Vagina (tissue), 2 donors: ENCODE results near the gene HES4. TPM values are rescaled to one million over a fixed set of nuclear protein-coding genes. Genes with fewer than 3 reads are reported as not detected.

Experiments used
- DNase-seq, 2 donors: peaks; one replicate each; pipeline ENCODE4 v3.0.0-alpha.2; 2017; ENCODE audit errors: extremely low spot score in 2 of 2
- H3K27ac ChIP-seq: fragments of 200-600 bp; sonication (generic); one replicate; pipeline ENCODE4 v1.5.1; 2019
- H3K27me3 ChIP-seq: fragments of 200-600 bp; sonication (generic); one replicate; pipeline ENCODE4 v1.5.1; 2019
- H3K36me3 ChIP-seq, 2 donors: fragments of 200-600 bp; sonication (generic); one replicate each; pipeline ENCODE4 v1.5.1; 2017 to 2019
- H3K4me1 ChIP-seq: fragments of 200-600 bp; sonication (generic); one replicate; pipeline ENCODE4 v1.5.1; 2019
- H3K4me3 ChIP-seq, 2 donors: fragments of 200-600 bp; sonication (generic); 1 replicate in 1 of 2; 2 replicates in 1 of 2; pipeline ENCODE4 v1.5.1; 2016 to 2019
- H3K9me3 ChIP-seq: fragments of 200-600 bp; sonication (generic); one replicate; pipeline ENCODE4 v1.5.1; 2019
- POLR2A ChIP-seq, 2 donors: fragments of 450-650 bp; IDR thresholded peaks; one replicate each; pipeline ENCODE4 v1.6.1; 2017; ENCODE audit warnings: antibody characterized with exemption in 2 of 2, mild to moderate bottlenecking in 2 of 2, moderate library complexity in 2 of 2
- POLR2AphosphoS5 ChIP-seq, 2 donors: sonication (generic); formaldehyde crosslinking; IDR thresholded peaks; one replicate each; pipeline ENCODE4 v1.9.0; 2017; ENCODE audit warnings: antibody characterized with exemption in 2 of 2, mild to moderate bottlenecking in 2 of 2, low read depth in 1 of 2; ENCODE audit not compliant: insufficient read depth in 1 of 2
- intact Hi-C: fragments of 100-400 bp; cut with DNase I; formaldehyde crosslinking; loops from one replicate; pipeline ENCODE4 v1.15.1; 2023
- total RNA-seq: library from RNA; depleted of rRNA; stranded (reverse); fragments of >200 nt; gene quantifications from one replicate; pipeline ENCODE4 v1.2.3, GENCODE V29; 2016
- TF ChIP-seq, protein P1 (sequence below), 3 experiments: fragments of 450-650 bp in 2 of 3; fragments of 200-600 bp in 1 of 3; sonication (generic) in 1 of 3; IDR thresholded peaks; one replicate each; pipeline ENCODE4 v1.5.1; 2017 to 2019; ENCODE audit warnings: antibody characterized with exemption in 3 of 3, mild to moderate bottlenecking in 2 of 3, moderate library complexity in 2 of 3

HES4 gene
- total RNA-seq, 1 donor from 2014 or later: 34.6 TPM

DNA sequence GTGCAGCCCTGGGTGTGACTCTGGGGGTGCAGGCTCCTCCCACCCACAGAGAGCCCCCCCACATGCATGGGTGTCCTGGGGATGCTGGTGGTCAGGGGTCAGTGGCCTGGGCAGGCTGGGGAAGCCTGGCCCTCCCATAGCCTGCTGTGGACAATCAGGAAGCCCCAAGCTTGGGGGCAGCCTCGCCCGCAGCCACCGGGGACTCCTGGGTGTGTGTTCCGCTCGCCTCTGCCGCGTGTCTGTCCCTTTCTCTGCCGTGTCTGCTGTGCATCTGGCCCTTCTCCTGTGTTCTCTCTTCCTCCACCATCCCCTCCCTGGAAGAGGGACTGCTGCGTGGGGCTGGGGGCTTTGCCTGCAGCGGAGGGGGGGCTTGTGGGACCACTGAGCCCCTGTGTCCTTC lies 42.9 kb upstream of the HES4 start:
- H3K27ac ChIP-seq: no peak overlapping the region
- peaks cover 0 to 6% of the 10 kb centered on the region in 2 donors for H3K36me3 ChIP-seq
- peaks cover 19% of the 10 kb centered on the region for H3K4me1 ChIP-seq
- no peaks in the 10 kb centered on the region for H3K9me3 ChIP-seq
- no peak for DNase-seq
- TF ChIP-seq, protein P1, sequence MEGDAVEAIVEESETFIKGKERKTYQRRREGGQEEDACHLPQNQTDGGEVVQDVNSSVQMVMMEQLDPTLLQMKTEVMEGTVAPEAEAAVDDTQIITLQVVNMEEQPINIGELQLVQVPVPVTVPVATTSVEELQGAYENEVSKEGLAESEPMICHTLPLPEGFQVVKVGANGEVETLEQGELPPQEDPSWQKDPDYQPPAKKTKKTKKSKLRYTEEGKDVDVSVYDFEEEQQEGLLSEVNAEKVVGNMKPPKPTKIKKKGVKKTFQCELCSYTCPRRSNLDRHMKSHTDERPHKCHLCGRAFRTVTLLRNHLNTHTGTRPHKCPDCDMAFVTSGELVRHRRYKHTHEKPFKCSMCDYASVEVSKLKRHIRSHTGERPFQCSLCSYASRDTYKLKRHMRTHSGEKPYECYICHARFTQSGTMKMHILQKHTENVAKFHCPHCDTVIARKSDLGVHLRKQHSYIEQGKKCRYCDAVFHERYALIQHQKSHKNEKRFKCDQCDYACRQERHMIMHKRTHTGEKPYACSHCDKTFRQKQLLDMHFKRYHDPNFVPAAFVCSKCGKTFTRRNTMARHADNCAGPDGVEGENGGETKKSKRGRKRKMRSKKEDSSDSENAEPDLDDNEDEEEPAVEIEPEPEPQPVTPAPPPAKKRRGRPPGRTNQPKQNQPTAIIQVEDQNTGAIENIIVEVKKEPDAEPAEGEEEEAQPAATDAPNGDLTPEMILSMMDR (IDR thresholded peaks at IDR 0.05): no peak
- TF ChIP-seq POLR2AphosphoS5 (IDR thresholded peaks at IDR 0.05; ENCODE audit: insufficient read depth in 1 of 2, low read depth in 1 of 2) (no peak), POLR2A (IDR thresholded peaks at IDR 0.05) (no peak)
- H3K4me3 ChIP-seq: no peak overlapping the region
- intact Hi-C loops: no loop called here
- no peaks in the 10 kb centered on the region for H3K27me3 ChIP-seq

DNA sequence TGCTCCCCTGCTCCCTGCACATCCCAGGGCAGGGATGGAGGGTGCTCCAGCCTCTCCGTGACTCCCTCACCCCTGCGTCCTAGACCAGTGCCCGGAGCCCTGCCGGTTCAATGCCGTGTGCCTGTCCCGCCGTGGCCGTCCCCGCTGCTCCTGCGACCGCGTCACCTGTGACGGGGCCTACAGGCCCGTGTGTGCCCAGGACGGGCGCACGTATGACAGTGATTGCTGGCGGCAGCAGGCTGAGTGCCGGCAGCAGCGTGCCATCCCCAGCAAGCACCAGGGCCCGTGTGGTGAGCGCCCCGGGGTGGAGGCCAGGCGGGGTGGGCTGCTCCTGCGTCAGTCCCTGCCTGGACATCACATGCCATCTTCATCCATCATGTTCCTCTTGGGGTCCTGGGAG lies 42.0 kb upstream of the HES4 start:
- H3K27ac ChIP-seq: no peak overlapping the region
- H3K27me3 ChIP-seq: no peaks in the 10 kb centered on the region
- no peaks in the 10 kb centered on the region for H3K9me3 ChIP-seq
- no peak for DNase-seq
- peaks cover 0 to 6% of the 10 kb centered on the region in 2 donors for H3K36me3 ChIP-seq
- no peak for TF ChIP-seq POLR2AphosphoS5 (IDR thresholded peaks at IDR 0.05; ENCODE audit: insufficient read depth in 1 of 2, low read depth in 1 of 2)
- TF ChIP-seq, protein P1 (IDR thresholded peaks at IDR 0.05): no peak
- no peak for TF ChIP-seq POLR2A (IDR thresholded peaks at IDR 0.05)
- intact Hi-C loops: no loop called here
- H3K4me3 ChIP-seq: no peak overlapping the region
- H3K4me1 ChIP-seq: peaks cover 19% of the 10 kb centered on the region

DNA sequence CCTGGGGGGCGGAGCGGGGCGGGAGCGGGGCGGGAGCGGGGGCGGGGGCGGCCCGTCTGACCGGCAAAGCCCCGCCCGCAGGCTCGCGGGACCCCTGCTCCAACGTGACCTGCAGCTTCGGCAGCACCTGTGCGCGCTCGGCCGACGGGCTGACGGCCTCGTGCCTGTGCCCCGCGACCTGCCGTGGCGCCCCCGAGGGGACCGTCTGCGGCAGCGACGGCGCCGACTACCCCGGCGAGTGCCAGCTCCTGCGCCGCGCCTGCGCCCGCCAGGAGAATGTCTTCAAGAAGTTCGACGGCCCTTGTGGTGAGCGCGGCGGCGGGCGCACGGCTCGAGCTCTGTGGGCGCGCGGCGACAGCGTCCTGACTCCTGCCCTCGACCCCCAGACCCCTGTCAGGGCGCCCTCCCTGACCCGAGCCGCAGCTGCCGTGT lies 41.2 kb upstream of the HES4 start:
- H3K9me3 ChIP-seq: no peaks in the 10 kb centered on the region
- peak overlapping the region in 1 of 2 donors; percentile 28 for H3K4me3 ChIP-seq
- TF ChIP-seq POLR2AphosphoS5 (IDR thresholded peaks at IDR 0.05; ENCODE audit: insufficient read depth in 1 of 2, low read depth in 1 of 2): no peak
- TF ChIP-seq, protein P1 (IDR thresholded peaks at IDR 0.05): no peak
- TF ChIP-seq POLR2A (IDR thresholded peaks at IDR 0.05): no peak
- intact Hi-C loops: no loop called here
- no peaks in the 10 kb centered on the region for H3K27me3 ChIP-seq
- DNase-seq: no peak
- peaks cover 19% of the 10 kb centered on the region for H3K4me1 ChIP-seq
- H3K36me3 ChIP-seq: peaks cover 0 to 6% of the 10 kb centered on the region in 2 donors
- no peak overlapping the region for H3K27ac ChIP-seq

DNA sequence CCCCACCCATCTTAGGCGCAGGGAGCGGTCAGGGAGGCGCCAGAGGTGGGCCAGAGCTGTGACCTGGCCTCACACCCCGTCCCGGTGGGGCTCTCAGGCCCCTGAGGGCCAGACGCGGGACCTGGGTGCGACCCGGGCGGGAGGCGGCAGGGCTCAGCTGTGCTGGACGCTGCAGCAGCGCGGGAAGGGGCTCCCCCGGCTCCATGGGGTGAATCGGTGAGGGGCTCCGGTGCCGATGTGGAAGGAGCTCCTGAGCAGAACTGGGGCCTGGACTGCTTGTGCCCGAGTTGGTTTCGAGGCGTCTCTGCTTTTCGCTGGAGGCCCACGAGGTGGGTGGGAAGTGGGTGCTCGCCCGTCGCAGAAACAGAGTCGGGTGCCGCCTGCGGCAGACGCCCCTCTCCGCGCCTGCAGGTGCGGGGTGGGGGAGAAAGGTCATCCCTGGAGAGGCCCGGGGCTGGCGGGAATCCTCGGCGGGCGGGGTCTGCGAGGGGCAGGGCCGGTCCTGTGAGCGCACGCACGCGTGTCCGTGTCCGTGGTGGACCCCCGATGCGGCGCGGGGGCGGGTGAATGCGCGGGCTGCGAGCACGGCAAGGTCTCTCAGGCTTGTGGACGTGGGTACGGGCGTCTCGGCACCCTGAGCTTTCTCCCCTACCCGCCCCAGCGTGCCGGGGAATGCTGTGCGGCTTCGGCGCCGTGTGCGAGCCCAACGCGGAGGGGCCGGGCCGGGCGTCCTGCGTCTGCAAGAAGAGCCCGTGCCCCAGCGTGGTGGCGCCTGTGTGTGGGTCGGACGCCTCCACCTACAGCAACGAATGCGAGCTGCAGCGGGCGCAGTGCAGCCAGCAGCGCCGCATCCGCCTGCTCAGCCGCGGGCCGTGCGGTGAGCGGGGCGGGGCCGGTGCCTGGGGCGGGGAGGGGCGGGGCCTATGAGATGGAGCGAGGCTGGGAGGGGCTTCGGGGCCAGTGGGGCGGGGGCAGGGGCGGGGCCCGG lies 40.4 kb upstream of the HES4 start:
- Histone ChIP-seq H3K4me3 (peak overlapping the region; percentile 46 to 58), H3K27me3 (no peaks in the 10 kb centered on the region), H3K4me1 (peaks cover 19% of the 10 kb centered on the region), H3K9me3 (no peaks in the 10 kb centered on the region), H3K36me3 (peaks cover 0 to 3% of the 10 kb centered on the region in 2 donors), H3K27ac (no peak overlapping the region)
- DNase-seq: no peak
- intact Hi-C loops: no loop called here
- TF ChIP-seq, protein P1 (IDR thresholded peaks at IDR 0.05): peak in 1 of 3 experiments; percentile 17
- TF ChIP-seq POLR2A (IDR thresholded peaks at IDR 0.05) (no peak), POLR2AphosphoS5 (IDR thresholded peaks at IDR 0.05; ENCODE audit: insufficient read depth in 1 of 2, low read depth in 1 of 2) (peak in 1 of 2 donors; percentile 39)
